Astrocyte (in vitro differentiated cells and primary cell): ENCODE results near the gene GRK5.

Source experiments
- CTCF ChIP-seq: IDR thresholded peaks from 2 replicates; pipeline ENCODE4 v1.5.1; 2011; ENCODE audit warnings: low read depth, mild to moderate bottlenecking, inconsistent platforms, low read length, moderate library complexity; ENCODE audit not compliant: insufficient read depth
- EZH2 ChIP-seq: IDR thresholded peaks from 2 replicates; pipeline ENCODE4 v1.6.1; 2012; ENCODE audit warnings: mild to moderate bottlenecking, low read length, inconsistent platforms; ENCODE audit not compliant: insufficient read depth

GRCh38 chr10:119479532-119479931, 272.2 kb downstream of the GRK5 start:
- TF ChIP-seq EZH2 (no peak), CTCF (no peak)
